ENCODE measurements around the gene NKIRAS1. TPM values are rescaled to one million over a fixed set of nuclear protein-coding genes. Genes with fewer than 3 reads are reported as not detected.

NKIRAS1 gene
- total RNA-seq, 2 donors from 2014 or later = 6.3 to 6.9 TPM

DNA sequence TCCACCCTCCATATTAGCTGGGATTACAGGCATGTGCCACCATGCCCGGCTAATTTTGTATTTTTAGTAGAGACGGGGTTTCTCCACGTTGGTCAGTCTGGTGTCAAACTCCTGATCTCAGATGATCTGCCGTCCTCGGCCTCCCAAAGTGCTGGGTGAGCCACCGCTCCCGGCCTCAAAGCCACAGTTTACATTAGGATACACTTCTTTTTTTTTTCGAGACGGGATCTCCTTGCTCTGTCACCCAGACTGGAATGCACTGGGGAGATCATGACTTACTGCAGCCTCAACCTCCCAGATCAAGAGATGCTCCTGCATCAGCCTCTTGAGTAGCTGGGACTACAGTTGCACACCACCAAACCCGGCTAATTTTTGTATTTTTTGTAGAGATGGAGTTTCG is 25.8 kb upstream of the NKIRAS1 start:
- peaks cover 5% of the 10 kb centered on the region for H3K9me3 Mint-ChIP-seq
- no peak overlapping the region for H3K9ac ChIP-seq (ENCODE audit: extremely low read depth, low read length, poor library complexity, severe bottlenecking)
- H3K4me3 Mint-ChIP-seq = no peak overlapping the region
- 94% methylated on average over 8 to 11 of the region's 11 CpGs for WGBS, 2 experiments (ENCODE audit: insufficient coverage in 1 of 2, insufficient read length in 1 of 2)
- peaks cover 13% of the 10 kb centered on the region for H3K4me1 ChIP-seq (ENCODE audit: control insufficient read depth, insufficient read depth, low read length)
- no peak overlapping the region for H3K4me3 ChIP-seq (ENCODE audit: low read length)
- no peak overlapping the region for H3K27ac ChIP-seq (ENCODE audit: low read depth, low read length)
- H3K27me3 ChIP-seq (ENCODE audit: control insufficient read depth, insufficient read depth, low read length, poor library complexity, severe bottlenecking) = no peaks in the 10 kb centered on the region
- no peaks in the 10 kb centered on the region for H3K36me3 Mint-ChIP-seq (ENCODE audit: low read depth)
- no peaks in the 10 kb centered on the region for H3K36me3 ChIP-seq (ENCODE audit: control insufficient read depth, insufficient read depth, low read length)
- peaks cover 14% of the 10 kb centered on the region for H3K27me3 Mint-ChIP-seq (ENCODE audit: insufficient read depth)
- H3K27ac Mint-ChIP-seq = no peak overlapping the region
- no peak for DNase-seq
- H3K9me3 ChIP-seq (ENCODE audit: control insufficient read depth, low read length) = peaks cover 11% of the 10 kb centered on the region
- no peak for TF ChIP-seq CTCF (conservative IDR thresholded peaks at IDR 0.05)
- peaks cover 28% of the 10 kb centered on the region for H3K4me1 Mint-ChIP-seq

GRCh38 chr3:23941440-23941839 is 24.6 kb upstream of the NKIRAS1 start:
- Histone ChIP-seq H3K4me3 (ENCODE audit: low read length) (no peak overlapping the region), H3K27me3 (ENCODE audit: control insufficient read depth, insufficient read depth, low read length, poor library complexity, severe bottlenecking) (no peaks in the 10 kb centered on the region), H3K9ac (ENCODE audit: extremely low read depth, low read length, poor library complexity, severe bottlenecking) (no peak overlapping the region), H3K4me1 (ENCODE audit: control insufficient read depth, insufficient read depth, low read length) (peaks cover 4% of the 10 kb centered on the region), H3K36me3 (ENCODE audit: control insufficient read depth, insufficient read depth, low read length) (no peaks in the 10 kb centered on the region), H3K27ac (ENCODE audit: low read depth, low read length) (no peak overlapping the region), H3K9me3 (ENCODE audit: control insufficient read depth, low read length) (peaks cover 11% of the 10 kb centered on the region)
- 91 to 92% methylated on average over 2 to 4 of the region's 4 CpGs for WGBS, 2 experiments (ENCODE audit: insufficient coverage in 1 of 2, insufficient read length in 1 of 2)
- H3K4me1 Mint-ChIP-seq = peaks cover 23% of the 10 kb centered on the region
- no peak overlapping the region for H3K27ac Mint-ChIP-seq
- no peak for TF ChIP-seq CTCF (conservative IDR thresholded peaks at IDR 0.05)
- peaks cover 17% of the 10 kb centered on the region for H3K27me3 Mint-ChIP-seq (ENCODE audit: insufficient read depth)
- H3K4me3 Mint-ChIP-seq = no peak overlapping the region
- no peaks in the 10 kb centered on the region for H3K36me3 Mint-ChIP-seq (ENCODE audit: low read depth)
- no peak for DNase-seq
- peaks cover 5% of the 10 kb centered on the region for H3K9me3 Mint-ChIP-seq

- no peaks in the 10 kb centered on the region for H3K27me3 ChIP-seq (ENCODE audit: control insufficient read depth, insufficient read depth, low read length, poor library complexity, severe bottlenecking)
- no peak overlapping the region for H3K27ac ChIP-seq (ENCODE audit: low read depth, low read length)
- no peak for DNase-seq
- H3K9me3 Mint-ChIP-seq = peaks cover 5% of the 10 kb centered on the region
- 92 to 98% methylated on average over 5 of the region's 5 CpGs for WGBS, 2 experiments (ENCODE audit: insufficient coverage in 1 of 2, insufficient read length in 1 of 2)
- H3K4me1 ChIP-seq (ENCODE audit: control insufficient read depth, insufficient read depth, low read length) = peaks cover 4% of the 10 kb centered on the region
- no peaks in the 10 kb centered on the region for H3K36me3 ChIP-seq (ENCODE audit: control insufficient read depth, insufficient read depth, low read length)
- peaks cover 11% of the 10 kb centered on the region for H3K9me3 ChIP-seq (ENCODE audit: control insufficient read depth, low read length)
- peaks cover 17% of the 10 kb centered on the region for H3K27me3 Mint-ChIP-seq (ENCODE audit: insufficient read depth)
- H3K36me3 Mint-ChIP-seq (ENCODE audit: low read depth) = no peaks in the 10 kb centered on the region
- no peak for TF ChIP-seq CTCF (conservative IDR thresholded peaks at IDR 0.05)
- no peak overlapping the region for H3K27ac Mint-ChIP-seq
- H3K4me1 Mint-ChIP-seq = peaks cover 23% of the 10 kb centered on the region
- no peak overlapping the region for H3K4me3 Mint-ChIP-seq
- no peak overlapping the region for H3K4me3 ChIP-seq (ENCODE audit: low read length)
- H3K9ac ChIP-seq (ENCODE audit: extremely low read depth, low read length, poor library complexity, severe bottlenecking) = no peak overlapping the region
These were observed 24.0 kb upstream of the NKIRAS1 start for GRCh38 chr3:23940775-23941174.

All from endodermal cell (in vitro differentiated cells).